Measurements from ENCODE around the gene ITSN1.

DNA sequence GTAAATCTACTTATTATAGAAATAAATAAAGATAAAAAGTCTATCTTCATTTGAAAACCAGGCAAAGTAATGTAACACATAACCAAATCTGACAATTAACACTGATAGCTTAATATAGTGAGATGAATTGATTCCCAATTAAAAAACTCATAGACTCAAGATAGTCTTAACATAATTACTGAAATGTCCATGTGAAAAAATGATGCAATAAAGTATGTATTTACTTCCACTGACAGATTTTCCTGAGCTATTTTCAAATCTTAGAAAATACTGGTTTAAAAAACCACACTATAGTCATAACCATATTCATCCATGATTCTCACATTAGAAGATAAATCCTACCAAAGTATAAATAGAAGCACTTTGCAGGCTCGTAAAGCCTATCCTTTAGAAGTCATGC lies 44.2 kb upstream of the ITSN1 start:
- no peak for TF ChIP-seq EZH2 (IDR thresholded peaks at IDR 0.05; ENCODE audit: insufficient read depth, poor library complexity, severe bottlenecking)
- no peak for TF ChIP-seq EZH2phosphoT487 (IDR thresholded peaks at IDR 0.05; ENCODE audit: insufficient read depth, low read depth)
